WTC11 (cell line): ENCODE results near the gene KLRF2. TPM values are rescaled to one million over a fixed set of nuclear protein-coding genes. Genes with fewer than 3 reads are reported as not detected.

Experiments used
- ATAC-seq: fragments of 200-7000 bp; cut with Tn5 transposase; 2 replicates; pipeline ENCODE4 v1.10.0; 2021; ENCODE audit warnings: mild to moderate bottlenecking, moderate library complexity
- CTCF ChIA-PET: fragments of 300-600 bp; sonication (Branson Sonifier 250); formaldehyde crosslinking; loops from one replicate; lab custom pipeline; 2021; ENCODE audit warnings: antibody characterized with exemption; lab: Charles Lee
- POLR2A ChIA-PET: fragments of 350-600 bp; sonication (Branson Sonifier 250); formaldehyde crosslinking; loops from one replicate; lab custom pipeline; 2021; ENCODE audit warnings: antibody characterized with exemption; lab: Charles Lee
- DNase-seq: peaks from one replicate; pipeline ENCODE4 v3.0.0; 2021; ENCODE audit warnings: low spot score
- H3K27ac Mint-ChIP-seq: 2 replicates; pipeline ENCODE4 v1.8.0; 2021; ENCODE audit warnings: mixed read lengths
- H3K27me3 Mint-ChIP-seq: 2 replicates; pipeline ENCODE4 v1.8.0; 2021; ENCODE audit warnings: low read depth, mild to moderate bottlenecking, moderate library complexity, mixed read lengths
- H3K36me3 Mint-ChIP-seq: 2 replicates; pipeline ENCODE4 v1.8.0; 2021; ENCODE audit warnings: mixed read lengths
- H3K4me1 Mint-ChIP-seq: 2 replicates; pipeline ENCODE4 v1.8.0; 2022; ENCODE audit warnings: mixed read lengths
- H3K4me3 Mint-ChIP-seq: 2 replicates; pipeline ENCODE4 v1.8.0; 2021; ENCODE audit warnings: mild to moderate bottlenecking, moderate library complexity, mixed read lengths
- H3K9me3 Mint-ChIP-seq: 2 replicates; pipeline ENCODE4 v1.8.0; 2021; ENCODE audit warnings: mixed read lengths
- ARID4B ChIP-seq: sonication (generic); formaldehyde crosslinking; IDR thresholded peaks from 2 replicates; pipeline ENCODE4 v1.8.0; 2023; ENCODE audit warnings: missing genetic modification reagents, mild to moderate bottlenecking, borderline replicate concordance
- GTF2I ChIP-seq: fragments of 250-450 bp; sonication (Bioruptor Pico); conservative IDR thresholded peaks from 2 replicates; pipeline ENCODE4 v1.4.0; 2021; ENCODE audit warnings: mild to moderate bottlenecking
- KAT7 ChIP-seq: sonication (generic); formaldehyde crosslinking; IDR thresholded peaks from 2 replicates; pipeline ENCODE4 v1.8.1; 2023; ENCODE audit warnings: missing genetic modification reagents, mild to moderate bottlenecking, borderline replicate concordance
- NR2C2 ChIP-seq: sonication (generic); formaldehyde crosslinking; IDR thresholded peaks from 2 replicates; pipeline ENCODE4 v1.8.0; 2022; ENCODE audit warnings: mild to moderate bottlenecking, missing genetic modification reagents
- PREB ChIP-seq: sonication (generic); formaldehyde crosslinking; IDR thresholded peaks from 2 replicates; pipeline ENCODE4 v1.8.1; 2022; ENCODE audit warnings: mild to moderate bottlenecking, missing genetic modification reagents, moderate library complexity, borderline replicate concordance
- RELA ChIP-seq: sonication (generic); formaldehyde crosslinking; IDR thresholded peaks from 2 replicates; pipeline ENCODE4 v1.8.1; 2022; ENCODE audit warnings: missing genetic modification reagents, mild to moderate bottlenecking, borderline replicate concordance
- STAT6 ChIP-seq: sonication (generic); formaldehyde crosslinking; conservative IDR thresholded peaks from 2 replicates; pipeline ENCODE4 v1.8.1; 2023; ENCODE audit warnings: mild to moderate bottlenecking, low read depth, missing genetic modification reagents, moderate library complexity
- TCF7 ChIP-seq: sonication (generic); formaldehyde crosslinking; IDR thresholded peaks from 2 replicates; pipeline ENCODE4 v1.8.0; 2022; ENCODE audit warnings: mild to moderate bottlenecking, low read depth, missing genetic modification reagents, moderate library complexity
- USF1 ChIP-seq: sonication (generic); formaldehyde crosslinking; IDR thresholded peaks from 2 replicates; pipeline ENCODE4 v1.8.0; 2022; ENCODE audit warnings: mild to moderate bottlenecking, missing genetic modification reagents
- ZNF416 ChIP-seq: fragments of 250-450 bp; sonication (Bioruptor Pico); IDR thresholded peaks from 2 replicates; pipeline ENCODE4 v1.9.0; 2021; ENCODE audit warnings: mild to moderate bottlenecking, inconsistent platforms
- ZNF425 ChIP-seq: fragments of 250-450 bp; sonication (Bioruptor Pico); conservative IDR thresholded peaks from 2 replicates; pipeline ENCODE4 v1.9.0; 2021; ENCODE audit warnings: mild to moderate bottlenecking
- ZNF512 ChIP-seq: sonication (generic); formaldehyde crosslinking; IDR thresholded peaks from 2 replicates; pipeline ENCODE4 v1.8.1; 2022; ENCODE audit warnings: missing genetic modification reagents, borderline replicate concordance
- total RNA-seq: library from RNA; stranded (reverse); gene quantifications from 3 replicates; pipeline ENCODE4 v1.2.3, GENCODE V29; 2021

Gene KLRF2
- total RNA-seq, 1 experiment from 2014 or later, result not detected

- TF ChIP-seq PREB (CRISPR knock-in tag) (no peak), ZNF416 (no peak), RELA (CRISPR knock-in tag) (no peak), TCF7 (no peak)
Observed at GRCh38 chr12:9867531-9867930, 13.8 kb upstream of the KLRF2 start (continued).

GRCh38 chr12:9868311-9868801 is 12.9 kb upstream of the KLRF2 start:
- CTCF ChIA-PET, result interaction anchor here (1.6 kb wide), 1 partner anchor 118 kb away, joined by 3 read pairs; no protein-coding TSS in a partner anchor
- no peak for ATAC-seq
- peaks cover 22% of the 10 kb centered on the region for H3K4me1 Mint-ChIP-seq
- no peak overlapping the region for H3K4me3 Mint-ChIP-seq
- DNase-seq, result no peak
- TF ChIP-seq ZNF512 (CRISPR knock-in tag) (no peak), NR2C2 (CRISPR knock-in tag) (no peak), KAT7 (CRISPR knock-in tag) (no peak), USF1 (CRISPR knock-in tag) (no peak), GTF2I (CRISPR knock-in tag) (no peak), STAT6 (no peak), ARID4B (no peak), ZNF425 (CRISPR knock-in tag) (no peak)
- no peaks in the 10 kb centered on the region for H3K9me3 Mint-ChIP-seq
- POLR2A ChIA-PET, result no interaction called here
- no peak overlapping the region for H3K27ac Mint-ChIP-seq
- H3K36me3 Mint-ChIP-seq, result no peaks in the 10 kb centered on the region
- H3K27me3 Mint-ChIP-seq, result no peaks in the 10 kb centered on the region
